HFF-Myc (cell line): ENCODE data around the gene CEP63.

Experiments used
- DNase-seq: peaks from one replicate; pipeline ENCODE4 v3.0.0-alpha.2; 2011; ENCODE audit warnings: low read depth; ENCODE audit errors: extremely low read depth
- H3K4me3 ChIP-seq: replicated peaks from 2 replicates; pipeline ENCODE4 v1.5.1; 2011; ENCODE audit warnings: low read depth, mild to moderate bottlenecking, control low read depth, low read length
- CTCF ChIP-seq: IDR thresholded peaks from 2 replicates; pipeline ENCODE4 v1.5.1; 2012; ENCODE audit warnings: mild to moderate bottlenecking, low read depth, low read length, control low read depth; ENCODE audit errors: missing control alignments

Gene CEP63

GRCh38 chr3:134615743-134616142 lies 129.9 kb downstream of the CEP63 start:
- no peak for TF ChIP-seq CTCF
- no peak overlapping the region for H3K4me3 ChIP-seq
- DNase-seq: no peak

DNA sequence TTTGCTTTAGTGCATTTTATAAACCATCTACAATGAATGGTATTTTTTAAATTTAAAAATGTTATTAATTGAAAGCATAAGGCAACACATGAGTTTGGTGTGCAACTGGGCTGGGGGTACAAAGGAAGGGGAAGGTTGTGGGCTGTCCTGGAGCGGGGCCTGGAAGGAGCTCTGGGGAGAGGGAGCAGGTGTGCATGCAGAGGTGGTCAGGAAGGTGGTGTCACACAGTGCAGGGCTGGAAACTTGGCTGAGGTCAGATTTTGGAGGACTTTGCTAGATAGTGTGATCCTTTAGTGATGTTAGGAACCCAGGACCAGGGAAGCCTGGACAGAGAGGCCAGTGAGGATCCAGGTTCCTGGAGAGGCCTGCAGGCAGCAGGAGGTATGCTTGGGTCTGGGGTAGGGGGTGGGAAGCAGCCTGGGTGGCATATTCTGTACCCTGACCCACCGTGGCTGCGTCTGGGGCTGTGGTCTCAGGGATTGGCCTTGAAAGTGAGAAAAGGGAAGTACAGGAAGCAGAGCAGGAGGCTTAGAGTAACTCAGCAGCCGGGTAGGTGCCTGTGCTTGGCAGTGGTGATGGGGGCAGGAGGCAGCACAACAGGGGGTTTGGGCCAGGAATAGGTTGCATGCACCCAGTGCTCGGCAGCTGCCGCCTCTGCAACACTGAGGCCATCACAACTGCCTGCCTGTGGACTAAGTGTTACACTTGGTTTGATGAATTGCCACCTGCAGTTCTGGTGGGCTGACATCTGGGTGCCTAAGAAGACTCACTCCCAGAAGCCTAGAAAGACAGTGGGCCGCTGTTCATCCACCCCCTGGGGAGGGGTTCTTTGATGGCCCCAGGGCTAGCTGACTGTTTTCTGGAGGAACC lies 132.0 kb downstream of the CEP63 start:
- no peak for DNase-seq
- no peak for TF ChIP-seq CTCF
- H3K4me3 ChIP-seq: no peak overlapping the region

DNA sequence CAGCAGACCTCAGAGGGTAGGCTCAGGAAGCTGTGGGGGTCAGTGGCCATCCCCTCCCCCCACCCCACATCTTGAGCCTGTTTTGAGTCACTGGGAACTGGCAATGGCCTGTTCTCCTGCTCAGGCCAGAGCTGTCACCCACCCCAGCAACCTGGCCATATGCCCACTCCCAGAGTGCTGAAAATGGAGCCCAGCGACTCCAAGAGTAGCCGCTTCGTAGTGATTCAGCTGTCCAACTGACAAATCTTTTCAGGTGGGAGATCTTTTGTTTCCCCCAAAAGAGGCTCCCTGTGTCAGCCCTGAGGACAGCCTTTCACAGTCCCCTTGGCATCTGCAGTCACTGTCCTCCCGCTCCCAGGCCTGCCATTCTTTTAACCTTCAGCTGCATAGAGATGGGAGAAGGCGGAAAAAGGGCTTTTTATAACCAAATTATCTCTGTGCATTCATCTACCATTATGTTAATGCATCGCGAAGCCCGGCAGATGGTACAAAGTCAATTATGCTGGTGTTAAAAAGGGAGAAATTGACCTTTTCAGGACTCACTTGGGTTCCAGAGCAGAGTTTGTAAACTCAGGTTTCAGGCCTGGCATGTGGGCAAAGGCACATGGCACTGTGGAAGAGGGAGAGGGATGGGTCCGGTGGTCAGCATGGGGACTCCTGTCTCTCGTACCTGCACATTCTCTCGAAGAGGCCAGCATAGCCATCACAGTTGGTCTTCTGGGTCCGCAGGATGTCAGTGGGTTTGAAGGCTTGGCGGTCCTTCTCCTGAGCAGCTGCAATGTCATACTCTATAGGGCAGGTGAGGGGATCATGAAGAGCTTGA lies 132.8 kb downstream of the CEP63 start:
- TF ChIP-seq CTCF: no peak
- no peak overlapping the region for H3K4me3 ChIP-seq
- DNase-seq: no peak

DNA sequence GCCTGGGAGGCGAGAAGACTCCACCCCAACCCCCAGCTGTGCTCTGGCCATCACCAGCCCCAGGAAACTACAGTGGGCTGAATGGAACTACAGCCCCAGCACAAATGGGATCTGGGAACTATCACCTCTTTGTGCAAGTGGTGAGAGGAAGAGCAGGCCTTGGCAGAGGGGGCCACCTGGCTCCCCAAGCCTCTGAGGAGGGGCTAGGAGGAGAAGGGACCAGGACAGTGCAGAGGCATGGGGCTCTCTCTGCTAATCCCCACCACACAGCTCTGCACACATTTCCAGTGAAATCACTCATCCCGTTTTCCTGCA lies 133.4 kb downstream of the CEP63 start:
- no peak overlapping the region for H3K4me3 ChIP-seq
- DNase-seq: no peak
- no peak for TF ChIP-seq CTCF

- no peak for DNase-seq
- no peak overlapping the region for H3K4me3 ChIP-seq
- no peak for TF ChIP-seq CTCF
Observed at GRCh38 chr3:134619884-134620445, 134.1 kb downstream of the CEP63 start.

DNA sequence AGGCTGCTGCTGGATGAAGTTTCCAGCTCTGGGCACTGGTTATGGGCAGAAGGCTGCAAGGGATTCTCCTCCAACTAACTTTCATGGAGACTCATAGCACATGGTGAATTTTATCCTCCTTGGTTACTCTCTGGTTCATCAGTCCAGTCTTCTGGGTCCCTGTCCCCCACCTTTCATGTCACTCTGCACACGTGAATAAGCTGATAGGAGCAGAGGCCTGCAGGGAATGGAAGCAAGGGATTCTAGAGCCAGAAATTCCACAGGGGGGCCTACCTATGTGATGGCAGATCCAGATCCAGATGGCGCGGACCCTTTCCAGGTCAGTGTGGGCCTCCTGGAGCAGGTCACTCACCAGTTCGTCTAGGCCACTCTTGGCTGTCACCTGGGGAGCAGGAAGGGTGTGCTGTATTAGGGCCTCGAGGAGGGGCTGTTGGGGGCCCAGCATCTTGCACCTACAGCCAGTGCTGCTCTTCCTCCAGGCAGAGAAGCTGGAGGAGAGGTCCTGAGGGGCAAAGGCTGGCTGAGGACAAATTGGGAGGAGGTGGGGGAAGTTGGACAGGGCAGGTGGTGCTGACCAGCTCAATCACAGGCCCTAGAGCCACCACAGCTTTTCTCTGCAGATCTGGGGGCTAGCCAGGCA lies 134.7 kb downstream of the CEP63 start:
- H3K4me3 ChIP-seq: no peak overlapping the region
- TF ChIP-seq CTCF: no peak
- no peak for DNase-seq
